HG02973 (cell line): ENCODE results near the gene GADL1.

ENCODE experiments used
- ATAC-seq: cut with Tn5 transposase; IDR thresholded peaks from one replicate; pipeline ENCODE4 v1.9.1; 2021; ENCODE audit warnings: moderate library complexity; ENCODE audit not compliant: unreplicated experiment

The GADL1 gene

GRCh38 chr3:30698549-30698948 is 195.9 kb downstream of the GADL1 start:
- no peak for ATAC-seq

DNA sequence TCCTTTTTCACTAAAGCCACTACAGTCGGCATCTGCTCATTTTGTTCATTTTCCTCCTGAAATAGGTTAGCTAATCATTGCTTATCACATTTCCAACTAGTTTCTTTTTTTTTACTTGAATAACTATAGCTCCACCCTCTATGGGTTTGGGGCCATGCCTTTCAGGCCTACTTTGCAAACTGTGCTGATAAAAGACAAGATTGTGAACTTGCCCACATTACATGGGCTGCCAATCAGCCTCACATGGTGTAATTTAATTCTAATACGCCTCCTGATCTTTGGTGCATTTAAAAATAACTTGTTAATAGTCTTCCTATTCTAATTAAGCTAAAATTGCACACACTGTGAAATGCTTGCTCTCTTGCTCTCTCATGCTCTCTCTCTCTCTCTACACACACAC is 197.6 kb downstream of the GADL1 start:
- no peak for ATAC-seq

DNA sequence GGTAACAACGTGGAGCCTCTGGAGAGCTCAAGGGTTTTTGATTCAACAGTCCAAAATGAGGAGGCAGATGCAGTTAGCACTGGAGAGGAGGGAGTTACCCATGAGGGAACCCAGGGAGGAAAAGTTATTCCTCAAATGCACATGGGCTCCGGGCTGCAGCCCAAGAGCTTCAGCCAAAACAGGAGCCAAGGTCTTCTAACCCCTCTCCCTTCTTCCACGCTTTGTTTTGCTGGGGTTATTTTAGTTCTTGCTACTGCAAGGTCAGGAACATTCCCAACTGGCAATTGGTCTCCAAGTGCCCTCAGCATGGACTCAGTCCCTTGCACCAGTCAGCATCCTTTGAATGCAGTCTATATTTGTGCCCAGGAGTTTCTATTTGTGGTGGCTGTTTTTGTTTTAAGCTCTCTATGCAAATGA is 198.1 kb downstream of the GADL1 start:
- ATAC-seq, result no peak

- ATAC-seq, result no peak
Measured at GRCh38 chr3:30695302-30696061, 199.0 kb downstream of the GADL1 start.

DNA sequence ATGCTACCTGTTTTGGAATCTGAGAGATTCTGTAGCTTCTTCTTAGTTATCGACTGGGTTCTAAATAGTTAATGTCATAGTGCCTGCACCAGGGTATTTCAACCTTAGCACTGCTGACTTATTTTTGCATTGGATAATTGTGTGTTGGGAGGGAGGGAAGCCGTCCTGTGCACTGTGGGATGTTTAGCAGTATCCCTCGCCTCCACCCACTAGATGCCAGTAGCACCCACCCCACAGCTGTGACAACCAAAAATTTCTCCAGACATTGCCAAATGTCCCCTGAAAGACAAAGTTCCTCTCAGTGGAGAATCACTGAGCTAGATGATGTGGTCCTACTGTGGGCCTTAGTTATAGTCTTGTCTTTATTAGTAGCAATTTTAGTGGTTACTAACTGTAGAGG is 199.8 kb downstream of the GADL1 start:
- no peak for ATAC-seq

- no peak for ATAC-seq
Measured at GRCh38 chr3:30694148-30694547, 200.3 kb downstream of the GADL1 start.

DNA sequence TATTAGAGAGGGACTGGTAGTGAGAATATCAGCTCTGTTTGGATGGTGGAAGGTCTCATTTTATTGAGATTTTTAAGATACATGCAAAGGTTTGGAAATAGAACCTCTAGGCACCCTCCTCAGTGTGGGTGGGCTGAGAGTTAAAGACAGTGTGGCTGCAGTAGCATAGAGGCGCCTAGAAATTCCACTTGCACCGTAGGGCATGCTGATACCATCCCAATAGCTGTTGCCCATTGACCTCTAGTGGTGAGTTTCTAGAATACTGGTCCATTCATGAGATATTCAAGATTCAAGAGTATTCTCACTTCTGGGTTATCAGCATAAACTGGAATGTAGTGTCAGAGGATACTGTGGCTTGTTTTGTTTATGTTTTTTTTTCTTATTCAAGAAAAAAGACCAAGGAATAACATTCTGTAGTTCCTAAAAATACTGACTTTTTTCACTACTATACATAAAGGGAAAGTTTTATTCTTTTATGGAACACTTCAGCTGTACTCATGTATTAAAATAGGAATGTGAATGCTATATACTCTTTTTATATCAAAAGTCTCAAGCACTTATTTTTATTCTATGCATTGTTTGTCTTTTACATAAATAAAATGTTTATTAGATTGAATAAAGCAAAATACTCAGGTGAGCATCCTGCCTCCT is 200.9 kb downstream of the GADL1 start:
- peak; percentile 96 for ATAC-seq

GRCh38 chr3:30692498-30693130 is 201.8 kb downstream of the GADL1 start:
- ATAC-seq, result no peak

- ATAC-seq, result no peak
Measured at GRCh38 chr3:30691944-30692343, 202.5 kb downstream of the GADL1 start.

DNA sequence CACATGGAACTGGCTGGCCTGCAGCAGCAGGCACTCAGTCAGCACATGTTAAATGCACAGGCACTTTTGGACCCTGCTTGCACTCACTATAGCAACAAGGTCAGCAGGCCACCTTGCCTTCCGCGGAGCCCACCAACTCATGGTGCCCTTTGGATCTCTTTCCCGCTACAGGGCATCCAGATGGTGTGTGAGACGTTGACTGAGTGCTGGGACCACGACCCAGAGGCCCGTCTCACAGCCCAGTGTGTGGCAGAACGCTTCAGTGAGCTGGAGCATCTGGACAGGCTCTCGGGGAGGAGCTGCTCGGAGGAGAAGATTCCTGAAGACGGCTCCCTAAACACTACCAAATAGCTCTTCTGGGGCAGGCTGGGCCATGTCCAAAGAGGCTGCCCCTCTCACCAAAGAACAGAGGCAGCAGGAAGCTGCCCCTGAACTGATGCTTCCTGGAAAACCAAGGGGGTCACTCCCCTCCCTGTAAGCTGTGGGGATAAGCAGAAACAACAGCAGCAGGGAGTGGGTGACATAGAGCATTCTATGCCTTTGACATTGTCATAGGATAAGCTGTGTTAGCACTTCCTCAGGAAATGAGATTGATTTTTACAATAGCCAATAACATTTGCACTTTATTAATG is 203.1 kb downstream of the GADL1 start:
- no peak for ATAC-seq

GRCh38 chr3:30690199-30690598 is 204.3 kb downstream of the GADL1 start:
- no peak for ATAC-seq

DNA sequence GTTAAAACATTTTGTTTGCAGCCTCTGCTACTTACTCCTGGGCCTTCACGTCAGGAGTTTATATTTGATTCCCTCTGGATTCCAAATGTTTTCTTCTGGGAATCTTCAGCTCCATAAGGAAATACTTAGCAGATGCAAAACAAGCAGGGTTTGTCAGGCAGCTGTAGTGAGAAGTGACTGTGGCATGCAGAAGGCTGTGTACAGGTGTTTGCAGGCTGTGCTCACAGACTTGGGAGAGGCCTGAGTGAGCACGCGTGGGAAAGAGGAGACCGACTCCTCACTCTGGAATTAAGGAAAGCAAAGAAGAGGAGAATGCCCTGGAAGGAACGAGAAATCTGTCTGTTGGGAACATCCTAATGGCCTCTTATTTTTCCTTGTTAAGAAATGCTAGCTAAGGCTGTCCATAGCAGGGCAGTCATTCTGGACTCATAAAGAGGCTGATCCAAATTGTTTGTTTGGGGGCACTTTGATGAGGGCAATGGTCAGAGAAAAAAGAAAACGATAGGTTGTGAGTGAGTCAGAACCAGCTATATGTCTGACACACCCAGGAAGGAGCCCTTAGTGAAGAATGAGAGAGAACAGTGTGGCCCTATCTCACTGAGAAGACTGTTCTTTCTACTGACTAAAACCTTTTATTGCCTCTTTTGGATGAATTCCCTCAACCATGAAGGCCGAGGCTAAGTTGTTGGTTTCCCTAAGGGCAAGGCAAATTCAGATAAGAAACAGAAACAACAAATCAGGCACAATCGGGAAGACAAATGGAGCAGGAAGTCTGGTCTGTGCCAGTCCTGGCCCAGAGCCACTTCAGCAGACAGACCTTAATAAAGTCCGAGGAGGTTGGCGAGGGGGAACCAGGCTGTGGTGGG is 205.5 kb downstream of the GADL1 start:
- ATAC-seq, result no peak

DNA sequence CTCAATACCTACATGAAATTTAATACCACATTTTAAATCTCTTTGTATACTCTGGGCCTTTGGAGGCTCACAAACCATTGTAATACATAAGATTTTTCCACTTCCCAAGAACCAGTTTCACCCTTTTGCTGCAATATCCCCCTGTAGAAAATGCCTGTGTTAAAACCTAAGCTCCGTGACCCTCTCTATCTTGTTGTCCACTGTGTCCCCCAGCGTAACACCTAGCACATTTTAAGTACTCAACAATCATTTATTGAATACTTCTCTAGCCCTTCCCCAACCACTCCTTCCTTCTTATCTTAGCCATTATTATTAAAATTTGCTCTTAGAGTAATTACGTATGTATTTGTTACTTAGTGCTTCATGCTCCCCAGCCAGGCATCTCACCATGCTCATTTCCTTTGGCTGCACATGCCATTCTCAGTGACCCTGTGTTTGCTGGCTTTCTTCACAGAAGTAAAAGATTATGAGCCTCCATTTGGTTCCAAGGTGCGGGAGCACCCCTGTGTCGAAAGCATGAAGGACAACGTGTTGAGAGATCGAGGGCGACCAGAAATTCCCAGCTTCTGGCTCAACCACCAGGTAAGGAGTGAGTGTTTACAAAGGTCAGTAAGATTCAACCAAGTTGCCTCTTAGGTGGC is 206.4 kb downstream of the GADL1 start:
- ATAC-seq, result no peak

DNA sequence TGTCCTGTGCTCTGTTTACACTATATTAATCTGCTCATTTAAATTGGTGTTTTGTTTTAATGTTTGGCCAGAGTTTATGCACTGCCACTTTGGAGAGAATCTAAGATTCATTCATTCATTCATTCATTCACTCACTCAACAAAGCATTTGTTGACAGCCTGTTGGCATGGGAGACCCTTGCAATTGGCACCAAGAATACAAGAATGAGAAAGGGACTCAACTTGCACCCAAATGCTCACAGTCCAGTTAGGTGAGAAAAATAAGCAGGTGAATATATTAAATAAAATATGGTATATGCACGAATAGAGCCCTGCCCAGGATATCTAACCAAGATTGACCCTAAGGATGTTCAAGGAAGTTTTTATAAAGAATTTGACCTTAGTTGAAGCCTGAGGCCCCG is 207.7 kb downstream of the GADL1 start:
- no peak for ATAC-seq

DNA sequence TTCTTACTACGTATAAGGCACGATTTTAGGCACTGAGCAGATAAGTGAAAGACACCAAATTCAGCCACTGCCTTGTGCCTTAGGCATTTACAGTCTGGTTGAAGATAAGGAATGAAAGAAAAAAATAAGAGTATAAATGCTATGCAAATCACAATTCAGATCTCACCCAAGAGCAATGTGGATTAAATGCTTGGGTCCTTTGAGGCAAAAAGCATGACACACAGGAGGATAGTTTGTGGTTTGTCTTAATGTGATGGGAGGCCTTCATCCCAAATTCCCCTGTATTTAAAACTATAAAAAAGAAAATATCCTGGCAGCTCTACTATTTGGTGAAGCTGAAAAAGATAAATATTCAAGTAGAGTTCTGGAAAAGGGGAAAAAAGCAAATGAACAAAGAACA is 208.3 kb downstream of the GADL1 start:
- no peak for ATAC-seq

DNA sequence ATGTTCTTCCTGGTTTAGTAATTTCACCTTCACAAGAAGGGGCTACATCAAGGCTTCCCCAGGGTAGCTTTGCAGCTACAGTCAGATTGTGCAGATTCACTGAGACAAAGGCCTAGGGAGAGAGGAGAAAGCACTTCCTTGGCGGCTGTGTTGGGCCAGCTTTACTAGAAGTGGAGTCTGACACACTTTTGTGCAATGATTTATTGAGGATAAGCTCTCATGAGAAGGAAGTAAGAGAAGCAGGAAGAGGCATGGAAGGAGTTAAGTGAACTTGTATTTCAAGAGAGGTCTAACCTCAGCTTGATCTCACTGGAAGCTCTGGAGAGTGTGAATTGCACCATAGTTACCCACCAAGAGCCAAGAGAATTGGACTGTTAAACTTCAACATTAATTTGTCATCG is 209.2 kb downstream of the GADL1 start:
- ATAC-seq, result no peak

GRCh38 chr3:30684356-30684755 is 210.1 kb downstream of the GADL1 start:
- ATAC-seq, result no peak

DNA sequence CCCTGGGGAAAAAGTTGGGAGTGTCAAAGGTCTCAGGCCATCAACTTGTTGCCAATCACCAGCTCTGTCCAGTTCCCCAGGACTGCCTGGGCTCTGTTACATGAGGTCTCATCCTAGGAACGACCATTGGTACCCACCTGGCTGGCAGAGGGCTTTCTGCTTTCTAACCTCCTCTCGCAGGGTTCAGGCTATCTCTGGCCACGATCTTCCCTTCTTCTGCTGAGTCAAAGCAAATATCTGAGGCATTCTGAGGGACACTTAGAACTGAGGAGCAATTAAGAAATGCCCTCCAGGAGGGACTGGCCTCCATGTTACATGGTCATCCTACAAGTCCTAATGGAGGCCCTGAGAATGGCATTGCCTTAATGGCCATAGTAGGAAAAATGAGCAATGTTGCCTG is 210.7 kb downstream of the GADL1 start:
- no peak for ATAC-seq

- ATAC-seq, result no peak
Measured at GRCh38 chr3:30682434-30683155, 211.9 kb downstream of the GADL1 start.
